Neuronal stem cell (in vitro differentiated cells): ENCODE data around the gene KRT38.

Source experiments
- DNase-seq: peaks from one replicate; pipeline ENCODE4 v3.0.0-alpha.2; 2013; ENCODE audit warnings: low spot score
- H2AFZ ChIP-seq: one replicate; pipeline ENCODE4 v1.6.1; 2013; ENCODE audit warnings: mild to moderate bottlenecking, low read length, inconsistent platforms
- H2AK5ac ChIP-seq: 2 replicates; pipeline ENCODE4 v1.6.1; 2013; ENCODE audit warnings: low read depth, mild to moderate bottlenecking, inconsistent platforms, low read length, moderate library complexity, mixed read lengths
- H2BK120ac ChIP-seq: 2 replicates; pipeline ENCODE4 v1.6.1; 2013; ENCODE audit warnings: low read depth, mild to moderate bottlenecking, inconsistent platforms, low read length, moderate library complexity, mixed read lengths
- H2BK12ac ChIP-seq: one replicate; pipeline ENCODE4 v1.6.1; 2013; ENCODE audit warnings: low read length, inconsistent platforms
- H2BK15ac ChIP-seq: 2 replicates; pipeline ENCODE4 v1.6.1; 2013; ENCODE audit warnings: mild to moderate bottlenecking, low read length, inconsistent platforms, mixed read lengths
- H2BK5ac ChIP-seq: one replicate; pipeline ENCODE4 v1.6.1; 2013; ENCODE audit warnings: inconsistent platforms, mild to moderate bottlenecking, low read length, moderate library complexity
- H3K14ac ChIP-seq: one replicate; pipeline ENCODE4 v1.6.1; 2013; ENCODE audit warnings: low read length, inconsistent platforms
- H3K18ac ChIP-seq: 2 replicates; pipeline ENCODE4 v1.6.1; 2013; ENCODE audit warnings: low read length, inconsistent platforms
- H3K23ac ChIP-seq: 2 replicates; pipeline ENCODE4 v1.6.1; 2013; ENCODE audit warnings: low read depth, mild to moderate bottlenecking, mixed read lengths, low read length, inconsistent platforms; ENCODE audit not compliant: poor library complexity
- H3K27ac ChIP-seq: replicated peaks from 3 replicates; pipeline ENCODE4 v1.5.1; 2013; ENCODE audit warnings: low read length, inconsistent platforms
- H3K27me3 ChIP-seq, 3 experiments: 2 replicates each; pipeline ENCODE4 v1.6.1; 2013; ENCODE audit warnings: low read length in 3 of 3, mild to moderate bottlenecking in 2 of 3, inconsistent platforms in 1 of 3, low read depth in 1 of 3, mixed read lengths in 1 of 3, moderate library complexity in 1 of 3; ENCODE audit not compliant: control insufficient read depth in 3 of 3, insufficient read depth in 3 of 3
- H3K36me3 ChIP-seq, 2 donors: replicated peaks in 1 of 2; 2 replicates each; pipeline ENCODE4 v1.6.1; 2013; ENCODE audit warnings: low read length in 2 of 2; ENCODE audit not compliant: control insufficient read depth in 2 of 2, insufficient read depth in 2 of 2
- H3K4ac ChIP-seq: 2 replicates; pipeline ENCODE4 v1.6.1; 2013; ENCODE audit warnings: inconsistent platforms, mild to moderate bottlenecking, low read length, moderate library complexity
- H3K4me1 ChIP-seq, 2 donors: 1 replicate in 1 of 2; 2 replicates in 1 of 2; pipeline ENCODE4 v1.6.1; 2013; ENCODE audit warnings: low read length in 2 of 2, low read depth in 1 of 2; ENCODE audit not compliant: control insufficient read depth in 2 of 2, insufficient read depth in 1 of 2
- H3K4me2 ChIP-seq: one replicate; pipeline ENCODE4 v1.6.1; 2013; ENCODE audit warnings: mild to moderate bottlenecking, low read length, inconsistent platforms; ENCODE audit not compliant: insufficient read depth, poor library complexity, severe bottlenecking
- H3K4me3 ChIP-seq, 2 donors: 2 replicates each; pipeline ENCODE4 v1.5.1; 2013; ENCODE audit warnings: low read length in 2 of 2, mild to moderate bottlenecking in 2 of 2, inconsistent platforms in 1 of 2, moderate library complexity in 1 of 2
- H3K79me1 ChIP-seq: one replicate; pipeline ENCODE4 v1.6.1; 2013; ENCODE audit warnings: low read depth, mild to moderate bottlenecking, inconsistent platforms, low read length, moderate library complexity
- H3K9ac ChIP-seq: one replicate; pipeline ENCODE4 v1.6.1; 2013; ENCODE audit warnings: mild to moderate bottlenecking, low read depth, low read length, inconsistent platforms; ENCODE audit not compliant: poor library complexity
- H3K9me3 ChIP-seq, 2 donors: replicated peaks in 1 of 2; 2 replicates each; pipeline versions ENCODE3 to v1.6.1; 2013; ENCODE audit warnings: low read length in 2 of 2, mild to moderate bottlenecking in 2 of 2, inconsistent platforms in 1 of 2, low read depth in 1 of 2, mixed read lengths in 1 of 2, moderate library complexity in 1 of 2; ENCODE audit not compliant: control insufficient read depth in 2 of 2, insufficient read depth in 1 of 2
- H4K8ac ChIP-seq: one replicate; pipeline ENCODE4 v1.6.1; 2013; ENCODE audit warnings: low read depth, mild to moderate bottlenecking, inconsistent platforms, low read length, moderate library complexity
- H4K91ac ChIP-seq: one replicate; pipeline ENCODE4 v1.6.1; 2013; ENCODE audit warnings: low read length, low read depth, mild to moderate bottlenecking, inconsistent platforms; ENCODE audit not compliant: poor library complexity
- WGBS, 2 donors: extraction: QIAGEN DNeasy Blood & Tissue Kit; methylation state at CpG; one replicate each; pipeline ENCODE4 v1.1.7; 2013; ENCODE audit warnings: missing lambda C conversion rate in 2 of 2, mixed read lengths in 1 of 2; ENCODE audit not compliant: insufficient read length in 2 of 2, insufficient replicate concordance in 1 of 2; ENCODE audit errors: extremely low coverage in 2 of 2; 5-methylcytosine and 5-hydroxymethylcytosine counted together

Gene KRT38

DNA sequence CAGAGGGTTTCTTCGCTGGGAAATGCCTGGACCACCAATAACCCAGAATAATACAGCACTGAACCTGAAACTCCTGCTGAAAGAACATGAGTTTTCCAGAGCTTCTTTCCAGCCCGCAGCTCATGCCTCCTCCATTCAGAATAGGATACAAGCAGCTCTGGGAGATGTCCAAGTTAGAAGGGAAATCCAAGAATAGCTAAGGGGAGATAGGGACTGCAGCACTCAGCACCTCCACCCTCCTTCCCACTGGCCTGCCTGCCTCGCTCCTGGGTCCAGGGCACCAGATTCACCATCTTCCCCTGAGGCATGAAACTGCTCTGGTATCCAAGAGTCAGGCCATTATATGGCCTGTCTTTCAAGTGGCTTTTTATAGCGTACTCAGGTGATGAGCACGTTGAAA is 47.5 kb downstream of the KRT38 start:
- no peaks in the 10 kb centered on the region for H3K36me3 ChIP-seq
- H3K4me3 ChIP-seq = no peak overlapping the region
- no peak overlapping the region for H2BK120ac ChIP-seq
- no peak overlapping the region for H4K8ac ChIP-seq
- no peak overlapping the region for H3K4ac ChIP-seq
- no peak overlapping the region for H3K14ac ChIP-seq
- H3K27ac ChIP-seq = no peak overlapping the region
- H2BK15ac ChIP-seq = no peak overlapping the region
- no peak overlapping the region for H2AFZ ChIP-seq
- H3K79me1 ChIP-seq = no peaks in the 10 kb centered on the region
- no peak overlapping the region for H2BK5ac ChIP-seq
- H3K27me3 ChIP-seq = peaks cover 0 to 4% (median 0%) of the 10 kb centered on the region in 3 experiments
- DNase-seq = no peak
- no peak overlapping the region for H3K23ac ChIP-seq
- H3K4me2 ChIP-seq = no peak overlapping the region
- H3K9me3 ChIP-seq = no peaks in the 10 kb centered on the region
- H3K9ac ChIP-seq = no peak overlapping the region
- WGBS, 2 donors = no CpG with 5 or more reads among the region's 5 CpGs
- no peak overlapping the region for H3K18ac ChIP-seq
- no peak overlapping the region for H2AK5ac ChIP-seq
- H4K91ac ChIP-seq = no peak overlapping the region
- no peaks in the 10 kb centered on the region for H3K4me1 ChIP-seq
- no peak overlapping the region for H2BK12ac ChIP-seq

DNA sequence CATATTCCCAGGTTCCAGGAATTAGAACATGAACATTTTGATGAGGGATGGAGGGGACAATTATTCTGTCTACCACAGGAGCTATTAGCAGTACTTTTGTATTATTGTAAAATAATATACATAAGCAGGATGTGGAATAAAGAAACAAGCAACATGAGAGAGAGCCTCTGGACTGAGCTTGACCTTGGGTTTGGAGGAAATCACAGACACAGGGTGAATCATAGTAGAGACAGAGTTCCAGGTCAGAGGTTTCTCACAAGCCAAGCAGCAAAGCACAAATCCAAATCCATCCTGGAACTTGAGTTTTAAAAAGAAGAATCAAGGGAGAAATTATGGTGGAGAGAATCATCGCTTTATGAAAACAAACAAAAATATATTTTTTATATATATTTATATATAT is 48.5 kb downstream of the KRT38 start:
- Histone ChIP-seq H2BK15ac (no peak overlapping the region), H2BK120ac (no peak overlapping the region), H3K23ac (no peak overlapping the region), H3K9ac (no peak overlapping the region), H3K4me2 (no peak overlapping the region), H3K4ac (no peak overlapping the region), H3K18ac (no peak overlapping the region), H2AFZ (no peak overlapping the region), H4K8ac (no peak overlapping the region), H3K27me3 (peaks cover 0 to 4% (median 0%) of the 10 kb centered on the region in 3 experiments), H3K4me1 (no peaks in the 10 kb centered on the region), H3K9me3 (no peaks in the 10 kb centered on the region), H2BK5ac (no peak overlapping the region), H3K4me3 (no peak overlapping the region), H2AK5ac (no peak overlapping the region), H3K79me1 (no peaks in the 10 kb centered on the region), H3K14ac (no peak overlapping the region), H4K91ac (no peak overlapping the region), H2BK12ac (no peak overlapping the region), H3K36me3 (no peaks in the 10 kb centered on the region), H3K27ac (no peak overlapping the region)
- DNase-seq = no peak
- no CpG with 5 or more reads among the region's 1 CpG for WGBS, 2 donors

DNA sequence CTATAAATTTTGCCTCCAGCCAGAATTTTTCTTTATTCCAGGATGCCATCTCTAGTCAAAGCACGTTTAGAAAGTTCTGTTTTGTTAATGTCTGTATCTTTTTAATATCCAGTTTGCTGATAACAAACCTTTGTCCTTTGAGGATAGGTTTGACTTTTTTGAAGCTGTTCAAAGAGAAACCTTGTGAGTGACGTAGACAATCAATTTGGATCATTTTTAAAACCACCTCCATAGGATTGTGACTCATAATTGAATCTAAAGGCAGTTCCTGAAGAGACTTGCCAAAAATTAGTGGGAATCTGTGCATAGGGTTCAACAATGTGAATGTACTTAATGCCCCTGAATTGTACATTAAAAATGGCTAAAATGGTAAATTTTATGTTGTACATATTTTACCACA is 49.2 kb downstream of the KRT38 start:
- Histone ChIP-seq H4K91ac (no peak overlapping the region), H3K27me3 (peaks cover 0 to 4% (median 0%) of the 10 kb centered on the region in 3 experiments), H3K9ac (no peak overlapping the region), H3K9me3 (no peaks in the 10 kb centered on the region), H3K4me1 (no peaks in the 10 kb centered on the region), H3K23ac (no peak overlapping the region), H2BK15ac (no peak overlapping the region), H2BK5ac (no peak overlapping the region), H3K18ac (no peak overlapping the region), H3K14ac (no peak overlapping the region), H4K8ac (no peak overlapping the region), H3K4ac (no peak overlapping the region), H3K79me1 (no peaks in the 10 kb centered on the region), H2AFZ (no peak overlapping the region), H2BK12ac (no peak overlapping the region), H2BK120ac (no peak overlapping the region), H3K4me3 (no peak overlapping the region), H2AK5ac (no peak overlapping the region), H3K27ac (no peak overlapping the region), H3K36me3 (no peaks in the 10 kb centered on the region), H3K4me2 (no peak overlapping the region)
- DNase-seq = no peak
- no CpG with 5 or more reads among the region's 2 CpGs for WGBS, 2 donors

DNA sequence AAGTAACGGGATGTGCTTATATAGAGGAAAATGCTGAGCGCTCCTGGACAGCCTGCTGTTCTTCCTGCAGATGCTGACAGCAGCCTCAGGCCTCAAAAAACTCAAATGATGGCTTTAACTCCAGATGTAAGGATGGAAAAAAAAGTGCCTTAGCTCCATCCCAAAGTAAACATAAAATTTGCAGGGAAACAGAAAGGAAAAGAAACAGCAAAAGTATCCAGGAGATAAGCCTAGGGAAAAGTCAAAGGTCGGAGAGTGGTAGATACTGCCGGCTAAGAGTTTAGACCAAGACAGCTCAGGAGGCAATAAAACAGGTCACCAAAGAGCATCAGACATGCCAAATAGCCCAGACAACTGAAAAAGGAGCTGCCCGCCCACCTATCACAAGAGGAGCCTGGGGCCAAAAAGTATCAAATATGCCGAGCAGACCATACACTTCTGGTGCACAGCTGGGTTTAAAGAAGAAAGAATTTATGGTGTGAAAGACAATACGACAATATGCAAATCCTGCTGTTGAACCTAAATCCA is 50.3 kb downstream of the KRT38 start:
- H3K79me1 ChIP-seq = no peaks in the 10 kb centered on the region
- H4K8ac ChIP-seq = no peak overlapping the region
- H2BK12ac ChIP-seq = no peak overlapping the region
- H3K18ac ChIP-seq = no peak overlapping the region
- H3K9me3 ChIP-seq = no peaks in the 10 kb centered on the region
- H3K4me3 ChIP-seq = no peak overlapping the region
- H3K4me2 ChIP-seq = no peak overlapping the region
- H3K14ac ChIP-seq = no peak overlapping the region
- no peak overlapping the region for H3K9ac ChIP-seq
- H3K27ac ChIP-seq = no peak overlapping the region
- H3K27me3 ChIP-seq = peaks cover 0 to 1% (median 0%) of the 10 kb centered on the region in 3 experiments
- no peak overlapping the region for H2AK5ac ChIP-seq
- H4K91ac ChIP-seq = no peak overlapping the region
- no peak overlapping the region for H2BK120ac ChIP-seq
- H3K4ac ChIP-seq = no peak overlapping the region
- no peaks in the 10 kb centered on the region for H3K36me3 ChIP-seq
- no peak overlapping the region for H2AFZ ChIP-seq
- H3K23ac ChIP-seq = no peak overlapping the region
- H2BK15ac ChIP-seq = no peak overlapping the region
- DNase-seq = no peak
- WGBS, 2 donors = no CpG with 5 or more reads among the region's 7 CpGs
- H3K4me1 ChIP-seq = no peaks in the 10 kb centered on the region
- H2BK5ac ChIP-seq = no peak overlapping the region
